Thymus (tissue), 11 donors: Measurements from ENCODE around the gene EIF4B. TPM values are rescaled to one million over a fixed set of nuclear protein-coding genes. Genes with fewer than 3 reads are reported as not detected.
"Not testable (repeated sequence)": the region's sequence is repeated elsewhere in the genome, so short reads cannot be mapped to it uniquely, and the experiment has no call there.

Experiments
- DNase-seq, 9 donors: peaks; one replicate each; pipeline ENCODE4 v3.0.0-alpha.2; 2013; ENCODE audit warnings: low spot score in 9 of 9, low read depth in 6 of 9, missing footprints in 1 of 9
- H3K27ac ChIP-seq, 2 donors: one replicate each; pipeline ENCODE4 v1.5.1; 2013; ENCODE audit warnings: control low read depth in 1 of 2, low read depth in 1 of 2, low read length in 1 of 2, mild to moderate bottlenecking in 1 of 2, moderate library complexity in 1 of 2
- H3K27me3 ChIP-seq, 2 donors: one replicate each; pipeline ENCODE4 v1.5.1; 2013; ENCODE audit warnings: low read length in 1 of 2; ENCODE audit not compliant: control insufficient read depth in 2 of 2, insufficient read depth in 1 of 2
- H3K36me3 ChIP-seq, 2 donors: one replicate each; pipeline ENCODE4 v1.5.1; 2013; ENCODE audit warnings: low read length in 1 of 2, mild to moderate bottlenecking in 1 of 2, moderate library complexity in 1 of 2; ENCODE audit not compliant: control insufficient read depth in 2 of 2, insufficient read depth in 2 of 2
- H3K4me1 ChIP-seq, 2 donors: one replicate each; pipeline ENCODE4 v1.5.1; 2013; ENCODE audit warnings: low read length in 2 of 2; ENCODE audit not compliant: control insufficient read depth in 2 of 2, insufficient read depth in 2 of 2
- H3K4me3 ChIP-seq, 2 donors: one replicate each; pipeline ENCODE4 v1.5.1; 2013; ENCODE audit warnings: low read length in 2 of 2, control low read depth in 1 of 2, mild to moderate bottlenecking in 1 of 2
- H3K9me3 ChIP-seq, 2 donors: one replicate each; pipeline ENCODE4 v1.5.1; 2013; ENCODE audit warnings: low read length in 1 of 2, mild to moderate bottlenecking in 1 of 2; ENCODE audit not compliant: control insufficient read depth in 2 of 2, insufficient read depth in 1 of 2
- WGBS: extraction: QIAGEN DNeasy Blood & Tissue Kit; methylation state at CpG from one replicate; pipeline ENCODE4 v1.1.7; 2013; 5-methylcytosine and 5-hydroxymethylcytosine counted together
- polyA plus RNA-seq: library from polyadenylated mRNA; stranded (reverse); fragments of 200-250 nt; gene quantifications from one replicate; pipeline ENCODE4 v1.2.3, GENCODE V29; 2013
- total RNA-seq: library from RNA; stranded (reverse); fragments of 120-200 nt; gene quantifications from one replicate; pipeline ENCODE4 v1.2.4, GENCODE V29; 2013
- donor health status: healthy.

Gene EIF4B
- total and polyA plus RNA-seq, 2 donors, result 148 to 432 TPM

DNA sequence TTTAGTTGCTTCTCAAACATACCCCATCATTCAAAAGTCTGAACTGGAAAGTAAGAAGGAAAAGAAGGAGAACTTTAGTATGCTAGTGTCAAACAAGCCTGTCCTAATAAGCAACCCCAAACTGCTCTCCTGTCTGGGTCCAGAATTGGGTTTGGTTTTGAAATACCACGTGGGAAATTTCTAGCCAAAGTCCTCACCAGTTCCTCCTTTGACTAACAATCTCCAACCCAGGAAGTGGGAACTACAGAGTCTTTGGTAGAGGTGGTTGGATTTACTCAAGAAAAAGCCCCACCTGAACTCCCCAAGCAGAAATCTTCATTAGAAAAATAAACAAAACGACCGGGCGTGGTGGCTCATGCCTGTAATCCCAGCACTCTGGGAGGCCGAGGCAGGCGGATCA, 17.4 kb upstream of the EIF4B start:
- Histone ChIP-seq H3K27ac (no peak overlapping the region), H3K27me3 (no peaks in the 10 kb centered on the region), H3K36me3 (no peaks in the 10 kb centered on the region), H3K4me3 (no peak overlapping the region), H3K9me3 (no peaks in the 10 kb centered on the region), H3K4me1 (no peaks in the 10 kb centered on the region)
- WGBS, result 87% methylated on average over 6 of the region's 6 CpGs
- no peak for DNase-seq

GRCh38 chr12:52990206-52990605, 16.1 kb upstream of the EIF4B start:
- no peaks in the 10 kb centered on the region for H3K4me1 ChIP-seq
- DNase-seq, result no peak
- H3K9me3 ChIP-seq, result no peaks in the 10 kb centered on the region
- H3K27me3 ChIP-seq, result no peaks in the 10 kb centered on the region
- no peak overlapping the region for H3K4me3 ChIP-seq
- H3K27ac ChIP-seq, result no peak overlapping the region
- no peaks in the 10 kb centered on the region for H3K36me3 ChIP-seq
- 97% methylated on average over 4 of the region's 4 CpGs for WGBS

GRCh38 chr12:52992240-52992639, 14.0 kb upstream of the EIF4B start:
- DNase-seq, H3K4me1 ChIP-seq, H3K4me3 ChIP-seq, H3K27me3 ChIP-seq, H3K27ac ChIP-seq, H3K36me3 ChIP-seq, H3K9me3 ChIP-seq: not testable (repeated sequence)
- WGBS, result 96% methylated on average over 5 of the region's 5 CpGs

- no peak for DNase-seq
- whole genome bisulfite sequencing, result 92% methylated on average over 7 of the region's 7 CpGs
- H3K9me3 ChIP-seq, result no peaks in the 10 kb centered on the region
- H3K4me3 ChIP-seq, result no peak overlapping the region
- H3K27me3 ChIP-seq, result no peaks in the 10 kb centered on the region
- H3K4me1 ChIP-seq, result no peaks in the 10 kb centered on the region
- no peak overlapping the region for H3K27ac ChIP-seq
- H3K36me3 ChIP-seq, result no peaks in the 10 kb centered on the region
Observed at GRCh38 chr12:52992699-52993557, 13.3 kb upstream of the EIF4B start.

DNA sequence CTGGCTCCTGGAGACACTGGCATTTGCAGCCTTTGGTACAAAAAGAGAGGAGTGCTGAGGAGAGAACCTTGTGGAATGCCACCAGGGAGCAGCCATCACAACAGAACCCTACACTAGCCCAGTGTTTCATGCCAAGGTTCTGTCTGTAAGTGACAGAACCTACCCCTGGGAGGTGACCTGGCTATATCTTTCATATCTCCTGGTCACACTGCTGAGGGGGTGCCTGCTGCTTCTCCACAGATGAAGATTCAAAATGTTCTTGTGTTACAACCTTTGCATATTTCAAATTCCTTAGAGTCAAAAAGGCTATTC, 12.7 kb upstream of the EIF4B start:
- no peak for DNase-seq
- no peak overlapping the region for H3K27ac ChIP-seq
- H3K4me1 ChIP-seq, result no peaks in the 10 kb centered on the region
- no peaks in the 10 kb centered on the region for H3K36me3 ChIP-seq
- no peaks in the 10 kb centered on the region for H3K9me3 ChIP-seq
- no peak overlapping the region for H3K4me3 ChIP-seq
- H3K27me3 ChIP-seq, result no peaks in the 10 kb centered on the region

GRCh38 chr12:53004178-53004577, 2.1 kb upstream of the EIF4B start:
- H3K4me1 ChIP-seq, result peaks cover 19 to 22% of the 10 kb centered on the region in 2 donors
- H3K27me3 ChIP-seq, result no peaks in the 10 kb centered on the region
- 95% methylated on average over 5 of the region's 5 CpGs for WGBS
- no peak overlapping the region for H3K4me3 ChIP-seq
- no peak for DNase-seq
- H3K36me3 ChIP-seq, result peaks cover 0 to 10% of the 10 kb centered on the region in 2 donors
- no peak overlapping the region for H3K27ac ChIP-seq
- no peaks in the 10 kb centered on the region for H3K9me3 ChIP-seq

DNA sequence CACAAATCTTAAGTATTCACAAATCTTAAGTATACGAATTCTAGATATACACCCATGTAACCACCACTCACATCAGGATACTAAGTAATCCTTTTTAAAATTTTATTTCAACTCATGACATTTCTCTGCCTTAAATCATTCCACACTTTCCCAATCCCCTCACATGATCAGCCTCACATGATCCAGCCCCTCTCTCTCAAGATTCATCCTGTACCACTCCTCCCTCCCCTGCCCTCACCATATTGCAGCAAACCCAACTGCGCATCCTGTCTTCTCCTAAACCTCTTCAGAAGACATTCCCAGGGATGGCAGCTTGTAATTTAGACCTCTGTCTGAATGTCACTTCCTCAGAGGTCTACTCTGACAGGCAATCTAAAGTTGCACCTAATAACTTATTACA, 1.7 kb upstream of the EIF4B start:
- no peaks in the 10 kb centered on the region for H3K9me3 ChIP-seq
- peaks cover 0 to 14% of the 10 kb centered on the region in 2 donors for H3K36me3 ChIP-seq
- 94% methylated on average over 2 of the region's 2 CpGs for WGBS
- H3K27me3 ChIP-seq, result no peaks in the 10 kb centered on the region
- DNase-seq, result no peak
- H3K4me3 ChIP-seq, result no peak overlapping the region
- peaks cover 19 to 22% of the 10 kb centered on the region in 2 donors for H3K4me1 ChIP-seq
- H3K27ac ChIP-seq, result no peak overlapping the region

- peaks cover 5 to 18% of the 10 kb centered on the region in 2 donors for H3K36me3 ChIP-seq
- peak overlapping the region; percentile 82 to 96 for H3K27ac ChIP-seq
- no peaks in the 10 kb centered on the region for H3K27me3 ChIP-seq
- peak overlapping the region; percentile 90 for H3K4me3 ChIP-seq
- no peak for DNase-seq
- WGBS, result 32% methylated on average over 28 of the region's 28 CpGs
- no peaks in the 10 kb centered on the region for H3K9me3 ChIP-seq
- H3K4me1 ChIP-seq, result peaks cover 19 to 22% of the 10 kb centered on the region in 2 donors
Observed at GRCh38 chr12:53005215-53005985, 856 bp upstream of the EIF4B start.

GRCh38 chr12:53006810-53007309, 604 bp downstream of the EIF4B start:
- no peaks in the 10 kb centered on the region for H3K9me3 ChIP-seq
- peaks cover 19 to 22% of the 10 kb centered on the region in 2 donors for H3K4me1 ChIP-seq
- H3K27me3 ChIP-seq, result no peaks in the 10 kb centered on the region
- peaks cover 12 to 31% of the 10 kb centered on the region in 2 donors for H3K36me3 ChIP-seq
- peak overlapping the region; percentile 95 to 96 for H3K27ac ChIP-seq
- under 1% methylated on average over 38 of the region's 38 CpGs for WGBS
- peak overlapping the region; percentile 90 for H3K4me3 ChIP-seq
- peak; percentile 37 to 85 (median 61) for DNase-seq
